GM12873 (cell line): Measurements from ENCODE around the gene SPOCK2.

Source experiments
- TF ChIP-seq, protein P1 (sequence below): IDR thresholded peaks from 2 replicates; pipeline ENCODE4 v1.5.1; 2012; ENCODE audit warnings: low read depth, mild to moderate bottlenecking, moderate library complexity, low read length, control low read depth; ENCODE audit not compliant: insufficient read depth; ENCODE audit errors: missing control alignments

Gene SPOCK2

GRCh38 chr10:72114706-72115450 is 26.5 kb upstream of the SPOCK2 start:
- TF ChIP-seq, protein P1, sequence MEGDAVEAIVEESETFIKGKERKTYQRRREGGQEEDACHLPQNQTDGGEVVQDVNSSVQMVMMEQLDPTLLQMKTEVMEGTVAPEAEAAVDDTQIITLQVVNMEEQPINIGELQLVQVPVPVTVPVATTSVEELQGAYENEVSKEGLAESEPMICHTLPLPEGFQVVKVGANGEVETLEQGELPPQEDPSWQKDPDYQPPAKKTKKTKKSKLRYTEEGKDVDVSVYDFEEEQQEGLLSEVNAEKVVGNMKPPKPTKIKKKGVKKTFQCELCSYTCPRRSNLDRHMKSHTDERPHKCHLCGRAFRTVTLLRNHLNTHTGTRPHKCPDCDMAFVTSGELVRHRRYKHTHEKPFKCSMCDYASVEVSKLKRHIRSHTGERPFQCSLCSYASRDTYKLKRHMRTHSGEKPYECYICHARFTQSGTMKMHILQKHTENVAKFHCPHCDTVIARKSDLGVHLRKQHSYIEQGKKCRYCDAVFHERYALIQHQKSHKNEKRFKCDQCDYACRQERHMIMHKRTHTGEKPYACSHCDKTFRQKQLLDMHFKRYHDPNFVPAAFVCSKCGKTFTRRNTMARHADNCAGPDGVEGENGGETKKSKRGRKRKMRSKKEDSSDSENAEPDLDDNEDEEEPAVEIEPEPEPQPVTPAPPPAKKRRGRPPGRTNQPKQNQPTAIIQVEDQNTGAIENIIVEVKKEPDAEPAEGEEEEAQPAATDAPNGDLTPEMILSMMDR = no peak

GRCh38 chr10:72110673-72111401 is 22.5 kb upstream of the SPOCK2 start:
- TF ChIP-seq, protein P1 = no peak

DNA sequence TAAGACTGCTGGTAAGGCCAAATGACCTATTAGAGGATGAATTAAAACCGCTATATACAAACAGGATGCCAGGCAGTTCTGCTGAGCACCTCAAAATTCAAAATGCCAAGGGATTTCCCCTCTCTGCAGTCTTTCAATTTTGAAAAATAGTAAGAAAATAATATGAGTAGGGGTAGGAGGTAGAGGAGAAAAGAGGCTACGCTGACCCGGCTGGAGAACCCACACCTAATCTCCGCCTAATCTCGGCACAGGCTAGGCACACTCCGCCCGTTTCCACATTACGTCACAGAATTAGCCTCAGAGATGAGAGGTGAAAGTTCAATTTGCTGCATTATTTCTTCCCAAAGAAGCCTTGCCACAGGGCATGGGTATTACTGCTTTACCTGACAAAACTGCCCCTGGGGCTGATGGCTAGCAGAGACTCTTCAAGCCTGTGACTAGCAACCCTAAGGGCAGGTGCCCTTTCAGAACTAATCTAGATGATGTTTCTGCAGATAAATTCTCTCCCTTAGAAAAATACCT is 21.3 kb upstream of the SPOCK2 start:
- TF ChIP-seq, protein P1 = no peak

GRCh38 chr10:72108830-72109635 is 20.7 kb upstream of the SPOCK2 start:
- TF ChIP-seq, protein P1 = no peak

DNA sequence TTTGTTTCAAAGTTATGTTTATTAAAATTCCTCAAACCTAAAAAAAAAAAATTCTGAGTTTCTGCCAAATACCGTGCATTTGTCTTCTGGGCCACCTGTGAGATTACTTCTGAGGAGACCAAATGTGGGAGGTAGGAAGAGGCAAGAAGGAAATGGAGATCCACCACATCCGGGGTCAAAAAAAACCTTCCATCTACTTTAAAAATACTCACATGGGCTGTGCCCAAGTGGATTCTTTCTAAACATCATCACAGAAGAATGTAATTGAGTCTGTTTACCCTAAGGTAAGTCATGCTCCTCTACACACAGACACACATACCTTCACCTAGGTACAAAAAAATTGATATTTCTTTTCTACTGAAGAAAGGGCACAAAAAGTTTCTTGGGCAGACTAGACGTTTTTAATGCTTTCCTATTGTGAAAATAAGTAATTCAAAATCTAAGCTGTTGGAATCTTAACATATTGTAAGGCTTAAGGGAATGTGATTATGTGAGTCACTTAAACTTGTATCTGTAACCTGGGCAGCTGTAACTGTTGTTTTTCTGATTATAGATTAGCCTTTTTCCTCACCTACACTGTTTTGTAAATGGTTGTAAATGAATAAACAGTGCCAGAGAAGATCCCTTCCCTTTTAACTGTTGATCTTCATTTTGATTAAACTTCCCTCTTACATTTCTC is 19.1 kb upstream of the SPOCK2 start:
- TF ChIP-seq, protein P1 = no peak

DNA sequence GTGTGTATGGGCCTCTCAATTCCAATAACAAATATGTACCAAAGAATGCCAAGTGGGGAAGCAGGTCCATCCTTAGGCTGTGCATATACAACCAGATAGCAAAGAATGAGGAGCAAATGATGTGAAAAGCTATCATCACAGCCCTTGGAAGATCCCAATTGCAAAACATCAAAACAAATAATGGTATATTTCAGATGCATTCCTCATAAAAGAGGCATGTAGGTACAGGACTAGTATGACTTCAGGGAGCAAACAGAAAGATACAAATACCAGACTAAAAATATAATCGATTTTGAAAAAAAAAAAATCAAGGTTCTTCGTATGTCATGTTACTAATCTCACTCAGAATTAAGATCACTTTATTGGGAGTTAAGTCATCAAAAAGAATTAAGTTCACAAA is 18.5 kb upstream of the SPOCK2 start:
- TF ChIP-seq, protein P1 = no peak
